ENCODE data around the gene ITGA7. TPM values are rescaled to one million over a fixed set of nuclear protein-coding genes. Genes with fewer than 3 reads are reported as not detected.
A peak's percentile ranks its signal among the peaks of the same experiment; 100 is the strongest.

The ITGA7 gene
- total and polyA plus RNA-seq, 2 of the 8 experiments (the other 6 are each of a cell fraction or from before 2014, with no cell fraction given): 57.6 to 86.1 TPM

- peaks cover 0 to 17% of the 10 kb centered on the region in 2 experiments; a peak in 2 of 4 replicates for H3K79me2 ChIP-seq (ENCODE audit: control insufficient read depth in 1 of 2, insufficient read depth in 2 of 2, low read length in 2 of 2)
- H2BK15ac ChIP-seq (ENCODE audit: low read length): no peak overlapping the region
- H3K9ac ChIP-seq (replicated peaks in 1 of 4; ENCODE audit: extremely low read depth in 1 of 4, low read depth in 3 of 4, low read length in 3 of 4): no peak overlapping the region; a peak in 1 of 7 replicates
- peaks cover 5% of the 10 kb centered on the region; the same call in 1 of the 2 replicates for H3K79me1 ChIP-seq (ENCODE audit: low read depth, low read length)
- no peak overlapping the region for H4K8ac ChIP-seq (ENCODE audit: extremely low read depth, insufficient read depth, low read length)
- peak overlapping the region in 3 of 4 experiments; percentile 86 to 93 (median 93); a peak in 4 of 8 replicates for H3K4me3 ChIP-seq (ENCODE audit: extremely low read depth in 1 of 4, insufficient read depth in 2 of 4, low read depth in 3 of 4, low read length in 4 of 4)
- H2AFZ ChIP-seq (ENCODE audit: low read length): no peak overlapping the region
- FAIRE-seq: no peak
- no peak overlapping the region for H2AK5ac ChIP-seq (ENCODE audit: low read depth, low read length)
- no peak overlapping the region for H4K5ac ChIP-seq (ENCODE audit: insufficient read length, low read depth, low read length)
- H3K23me2 ChIP-seq (ENCODE audit: low read depth, low read length): peaks cover 15% of the 10 kb centered on the region
- no peak overlapping the region for H3K27ac ChIP-seq (ENCODE audit: low read depth, low read length)
- H2BK20ac ChIP-seq (ENCODE audit: low read length): no peak overlapping the region
- no peak overlapping the region for H3K4ac ChIP-seq (replicated peaks; ENCODE audit: insufficient read length, low read depth, low read length)
- no peaks in the 10 kb centered on the region for H3K9me3 ChIP-seq (ENCODE audit: insufficient read depth in 2 of 2, low read depth in 1 of 2, low read length in 1 of 2)
- H2BK120ac ChIP-seq (replicated peaks; ENCODE audit: low read depth, low read length): no peak overlapping the region
- CTCF ChIA-PET (ENCODE audit: partially characterized antibody): interaction anchor here (1.2 to 1.8 kb wide), 2 partner anchors 10 kb away, joined by 4 to 16 read pairs; no protein-coding TSS in a partner anchor
- peaks cover 2 to 6% of the 10 kb centered on the region in 2 experiments for H4K20me1 ChIP-seq (replicated peaks in 1 of 2; ENCODE audit: control insufficient read depth in 1 of 2, insufficient read depth in 2 of 2, low read length in 2 of 2)
- H3K56ac ChIP-seq (replicated peaks; ENCODE audit: insufficient read length, low read depth, low read length): no peak overlapping the region
- H4K91ac ChIP-seq (replicated peaks; ENCODE audit: insufficient read length, low read length): no peak overlapping the region
- POLR2A ChIA-PET (ENCODE audit: partially characterized antibody): interaction anchor here (0.8 to 34.1 kb wide), 4 partner anchors 8 to 39 kb away, joined by 3 to 809 read pairs (median 54); partner anchors contain the start of genes BLOC1S1 and RDH5
- no peak overlapping the region for H3K14ac ChIP-seq (ENCODE audit: insufficient read length)
- H3K18ac ChIP-seq (ENCODE audit: extremely low read depth, low read length): no peak overlapping the region
- peaks cover 6 to 29% (median 15%) of the 10 kb centered on the region in 4 experiments; a peak in 5 of 8 replicates for H3K36me3 ChIP-seq (ENCODE audit: control insufficient read depth in 2 of 4, insufficient read depth in 4 of 4, low read length in 3 of 4)
- no peak for TF ChIP-seq RNF2 (IDR thresholded peaks at IDR 0.05; ENCODE audit: borderline replicate concordance, low read depth, low read length, missing control alignments, poor library complexity, severe bottlenecking)
- H2BK5ac ChIP-seq (ENCODE audit: low read depth, low read length): no peak overlapping the region
- 74% methylated on average over 8 of the region's 10 CpGs; no CpG with 5 or more reads in 1 of the 2 experiments for WGBS, 2 experiments (ENCODE audit: extremely low coverage in 1 of 2, insufficient coverage in 1 of 2, insufficient read length in 1 of 2, insufficient replicate concordance in 2 of 2, low coverage in 1 of 2, low lambda C conversion rate in 2 of 2, missing lambda C conversion rate in 1 of 2)
- no peak for DNase-seq (ENCODE audit: low read depth in 1 of 2, low spot score in 2 of 2)
- H3K23ac ChIP-seq (ENCODE audit: insufficient read length): no peak overlapping the region
- no peaks in the 10 kb centered on the region for H3K27me3 ChIP-seq (replicated peaks in 1 of 4; ENCODE audit: control insufficient read depth in 3 of 4, extremely low read depth in 1 of 4, insufficient read depth in 3 of 4, low read length in 3 of 4)
- H3K4me2 ChIP-seq (ENCODE audit: insufficient read depth in 1 of 2, low read depth in 2 of 2, low read length in 2 of 2): peak overlapping the region; percentile 82 to 92
- H3K4me1 ChIP-seq (replicated peaks in 1 of 4; ENCODE audit: control insufficient read depth in 3 of 4, insufficient read depth in 4 of 4, low read length in 3 of 4): peaks cover 0 to 12% (median 10%) of the 10 kb centered on the region in 4 experiments; a peak in 6 of 7 replicates
- H2BK12ac ChIP-seq (ENCODE audit: low read depth, low read length): no peak overlapping the region
Measured at GRCh38 chr12:55726971-55727370, 19.3 kb upstream of the ITGA7 start.
